ENCODE measurements around the gene ANK2.

DNA sequence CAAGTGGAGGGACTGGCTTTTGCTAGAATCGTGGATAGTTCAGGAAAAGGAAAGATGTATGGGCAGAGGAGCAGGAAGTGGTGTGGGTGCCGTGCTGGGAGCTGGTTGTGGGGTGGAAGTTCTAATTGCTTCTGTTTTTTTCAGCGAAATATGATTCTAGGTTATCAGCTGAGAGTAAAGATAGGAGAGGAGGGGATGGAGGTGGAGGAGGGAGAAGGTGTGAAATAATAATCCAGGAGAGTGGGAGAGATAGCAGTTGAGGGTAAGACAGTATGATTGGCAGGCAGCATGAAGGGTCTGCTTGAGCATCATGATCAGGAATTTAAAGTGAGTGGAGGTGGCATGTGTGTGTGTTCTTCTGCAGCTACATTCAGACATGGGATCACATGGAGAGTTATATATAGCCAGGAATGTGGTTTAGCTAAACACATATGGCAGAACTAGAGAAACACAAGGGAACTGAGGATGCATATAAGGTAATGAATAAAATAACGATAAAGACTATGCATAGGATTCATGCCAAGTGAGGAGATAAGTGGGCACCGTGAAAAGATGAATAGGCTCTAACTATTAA, 133.7 kb downstream of the ANK2 start:
- TF ChIP-seq POLR2AphosphoS5 (IDR thresholded peaks at IDR 0.05; ENCODE audit: low read depth) (no peak), JUNB (IDR thresholded peaks at IDR 0.05; ENCODE audit: unreplicated experiment) (no peak), EZH2phosphoT487 (IDR thresholded peaks at IDR 0.05; ENCODE audit: unreplicated experiment) (no peak), EZH2 (IDR thresholded peaks at IDR 0.05; ENCODE audit: low read depth, unreplicated experiment) (no peak), CREB1 (CRISPR knock-in tag; IDR thresholded peaks at IDR 0.05; ENCODE audit: low read depth) (no peak), NANOG (IDR thresholded peaks at IDR 0.05; ENCODE audit: borderline replicate concordance) (no peak), ZNF331 (CRISPR knock-in tag; IDR thresholded peaks at IDR 0.05; ENCODE audit: low read depth) (no peak), STAT1 (IDR thresholded peaks at IDR 0.05; ENCODE audit: unreplicated experiment) (no peak)
- TF ChIP-seq, protein P1, sequence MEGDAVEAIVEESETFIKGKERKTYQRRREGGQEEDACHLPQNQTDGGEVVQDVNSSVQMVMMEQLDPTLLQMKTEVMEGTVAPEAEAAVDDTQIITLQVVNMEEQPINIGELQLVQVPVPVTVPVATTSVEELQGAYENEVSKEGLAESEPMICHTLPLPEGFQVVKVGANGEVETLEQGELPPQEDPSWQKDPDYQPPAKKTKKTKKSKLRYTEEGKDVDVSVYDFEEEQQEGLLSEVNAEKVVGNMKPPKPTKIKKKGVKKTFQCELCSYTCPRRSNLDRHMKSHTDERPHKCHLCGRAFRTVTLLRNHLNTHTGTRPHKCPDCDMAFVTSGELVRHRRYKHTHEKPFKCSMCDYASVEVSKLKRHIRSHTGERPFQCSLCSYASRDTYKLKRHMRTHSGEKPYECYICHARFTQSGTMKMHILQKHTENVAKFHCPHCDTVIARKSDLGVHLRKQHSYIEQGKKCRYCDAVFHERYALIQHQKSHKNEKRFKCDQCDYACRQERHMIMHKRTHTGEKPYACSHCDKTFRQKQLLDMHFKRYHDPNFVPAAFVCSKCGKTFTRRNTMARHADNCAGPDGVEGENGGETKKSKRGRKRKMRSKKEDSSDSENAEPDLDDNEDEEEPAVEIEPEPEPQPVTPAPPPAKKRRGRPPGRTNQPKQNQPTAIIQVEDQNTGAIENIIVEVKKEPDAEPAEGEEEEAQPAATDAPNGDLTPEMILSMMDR (conservative IDR thresholded peaks at IDR 0.05; ENCODE audit: low read depth in 2 of 2) = no peak
- TF ChIP-seq, protein P2, sequence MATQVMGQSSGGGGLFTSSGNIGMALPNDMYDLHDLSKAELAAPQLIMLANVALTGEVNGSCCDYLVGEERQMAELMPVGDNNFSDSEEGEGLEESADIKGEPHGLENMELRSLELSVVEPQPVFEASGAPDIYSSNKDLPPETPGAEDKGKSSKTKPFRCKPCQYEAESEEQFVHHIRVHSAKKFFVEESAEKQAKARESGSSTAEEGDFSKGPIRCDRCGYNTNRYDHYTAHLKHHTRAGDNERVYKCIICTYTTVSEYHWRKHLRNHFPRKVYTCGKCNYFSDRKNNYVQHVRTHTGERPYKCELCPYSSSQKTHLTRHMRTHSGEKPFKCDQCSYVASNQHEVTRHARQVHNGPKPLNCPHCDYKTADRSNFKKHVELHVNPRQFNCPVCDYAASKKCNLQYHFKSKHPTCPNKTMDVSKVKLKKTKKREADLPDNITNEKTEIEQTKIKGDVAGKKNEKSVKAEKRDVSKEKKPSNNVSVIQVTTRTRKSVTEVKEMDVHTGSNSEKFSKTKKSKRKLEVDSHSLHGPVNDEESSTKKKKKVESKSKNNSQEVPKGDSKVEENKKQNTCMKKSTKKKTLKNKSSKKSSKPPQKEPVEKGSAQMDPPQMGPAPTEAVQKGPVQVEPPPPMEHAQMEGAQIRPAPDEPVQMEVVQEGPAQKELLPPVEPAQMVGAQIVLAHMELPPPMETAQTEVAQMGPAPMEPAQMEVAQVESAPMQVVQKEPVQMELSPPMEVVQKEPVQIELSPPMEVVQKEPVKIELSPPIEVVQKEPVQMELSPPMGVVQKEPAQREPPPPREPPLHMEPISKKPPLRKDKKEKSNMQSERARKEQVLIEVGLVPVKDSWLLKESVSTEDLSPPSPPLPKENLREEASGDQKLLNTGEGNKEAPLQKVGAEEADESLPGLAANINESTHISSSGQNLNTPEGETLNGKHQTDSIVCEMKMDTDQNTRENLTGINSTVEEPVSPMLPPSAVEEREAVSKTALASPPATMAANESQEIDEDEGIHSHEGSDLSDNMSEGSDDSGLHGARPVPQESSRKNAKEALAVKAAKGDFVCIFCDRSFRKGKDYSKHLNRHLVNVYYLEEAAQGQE (IDR thresholded peaks at IDR 0.05; ENCODE audit: unreplicated experiment) = no peak
- TF ChIP-seq, protein P3, sequence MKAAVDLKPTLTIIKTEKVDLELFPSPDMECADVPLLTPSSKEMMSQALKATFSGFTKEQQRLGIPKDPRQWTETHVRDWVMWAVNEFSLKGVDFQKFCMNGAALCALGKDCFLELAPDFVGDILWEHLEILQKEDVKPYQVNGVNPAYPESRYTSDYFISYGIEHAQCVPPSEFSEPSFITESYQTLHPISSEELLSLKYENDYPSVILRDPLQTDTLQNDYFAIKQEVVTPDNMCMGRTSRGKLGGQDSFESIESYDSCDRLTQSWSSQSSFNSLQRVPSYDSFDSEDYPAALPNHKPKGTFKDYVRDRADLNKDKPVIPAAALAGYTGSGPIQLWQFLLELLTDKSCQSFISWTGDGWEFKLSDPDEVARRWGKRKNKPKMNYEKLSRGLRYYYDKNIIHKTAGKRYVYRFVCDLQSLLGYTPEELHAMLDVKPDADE (IDR thresholded peaks at IDR 0.05) = no peak
